Retina (tissue), 1 donor: ENCODE results near the gene FAM3D.
"Not testable (repeated sequence)": the region's sequence is repeated elsewhere in the genome, so short reads cannot be mapped to it uniquely, and the experiment has no call there.

Experiments
- DNase-seq: peaks from one replicate; pipeline ENCODE4 v3.0.0-alpha.2; 2016

FAM3D gene

GRCh38 chr3:58683001-58683458 is 16.5 kb upstream of the FAM3D start:
- no peak for DNase-seq

GRCh38 chr3:58681863-58682262 is 15.3 kb upstream of the FAM3D start:
- DNase-seq = no peak

- no peak for DNase-seq
Observed at GRCh38 chr3:58680879-58681525, 14.4 kb upstream of the FAM3D start.

GRCh38 chr3:58679974-58680666 is 13.5 kb upstream of the FAM3D start:
- DNase-seq = no peak

- no peak for DNase-seq
Observed at GRCh38 chr3:58679446-58679845, 12.9 kb upstream of the FAM3D start.

GRCh38 chr3:58678177-58678970 is 11.8 kb upstream of the FAM3D start:
- not testable (repeated sequence) for DNase-seq

- no peak for DNase-seq
Observed at GRCh38 chr3:58672880-58673279, 6.3 kb upstream of the FAM3D start.

- DNase-seq = no peak
Observed at GRCh38 chr3:58672451-58672850, 5.9 kb upstream of the FAM3D start.

- DNase-seq = no peak
Observed at GRCh38 chr3:58670506-58671135, 4.0 kb upstream of the FAM3D start.

- DNase-seq = no peak
Observed at GRCh38 chr3:58668247-58668646, 1.7 kb upstream of the FAM3D start.

- no peak for DNase-seq
Observed at GRCh38 chr3:58667704-58668103, 1.1 kb upstream of the FAM3D start.

- no peak for DNase-seq
Observed at GRCh38 chr3:58667229-58667628, 655 bp upstream of the FAM3D start.

GRCh38 chr3:58665405-58665804 is 1.2 kb downstream of the FAM3D start:
- DNase-seq = no peak

- no peak for DNase-seq
Observed at GRCh38 chr3:58664611-58665010, 2.0 kb downstream of the FAM3D start.

GRCh38 chr3:58661836-58662420 is 4.6 kb downstream of the FAM3D start:
- DNase-seq = peak; percentile 58

GRCh38 chr3:58660998-58661397 is 5.6 kb downstream of the FAM3D start:
- DNase-seq = no peak

- DNase-seq = no peak
Observed at GRCh38 chr3:58659051-58659675, 7.4 kb downstream of the FAM3D start.

GRCh38 chr3:58658508-58658907 is 8.1 kb downstream of the FAM3D start:
- no peak for DNase-seq

GRCh38 chr3:58657571-58658141 is 8.9 kb downstream of the FAM3D start:
- no peak for DNase-seq

GRCh38 chr3:58657036-58657520 is 9.5 kb downstream of the FAM3D start:
- no peak for DNase-seq

- DNase-seq = no peak
Observed at GRCh38 chr3:58656631-58657030, 9.9 kb downstream of the FAM3D start.

GRCh38 chr3:58654466-58654865 is 12.1 kb downstream of the FAM3D start:
- DNase-seq = no peak
